Esophagus mucosa (tissue), 1 donor: ENCODE results near the gene ATP4B. TPM values are rescaled to one million over a fixed set of nuclear protein-coding genes. Genes with fewer than 3 reads are reported as not detected.

Source experiments
- ATAC-seq: fragments of 200-7000 bp; cut with Tn5 transposase; one replicate; pipeline ENCODE4 v1.9.1; 2020
- total RNA-seq: library from RNA; stranded (reverse); gene quantifications from one replicate; pipeline ENCODE4 v1.2.4, GENCODE V29; 2023
- donor health status: DM: yes; HTN: yes; CAD: no.

The ATP4B gene
- total RNA-seq, 1 donor from 2014 or later, result not detected

GRCh38 chr13:113605866-113606438, 52.0 kb downstream of the ATP4B start:
- ATAC-seq, result no peak

GRCh38 chr13:113605461-113605860, 52.5 kb downstream of the ATP4B start:
- no peak for ATAC-seq

DNA sequence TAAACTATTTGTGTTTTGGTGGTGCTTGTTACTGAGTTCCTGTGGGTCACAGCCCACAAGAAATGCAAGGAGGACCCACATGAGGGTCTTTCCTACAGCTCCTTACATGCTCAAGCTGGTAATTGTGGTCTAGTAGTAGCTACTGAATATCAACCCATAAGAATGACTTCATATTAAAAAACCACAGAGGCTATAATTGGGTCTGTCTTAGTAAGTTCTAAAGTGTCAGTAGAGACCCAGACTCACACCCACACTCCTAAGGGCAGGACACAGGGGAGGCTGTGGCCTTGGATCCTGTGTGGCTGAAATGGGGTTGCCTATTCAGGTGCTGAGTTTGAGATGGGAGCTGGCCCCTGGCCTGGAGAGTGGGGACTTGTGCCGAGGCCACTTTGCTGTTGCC, 53.8 kb downstream of the ATP4B start:
- ATAC-seq, result no peak

DNA sequence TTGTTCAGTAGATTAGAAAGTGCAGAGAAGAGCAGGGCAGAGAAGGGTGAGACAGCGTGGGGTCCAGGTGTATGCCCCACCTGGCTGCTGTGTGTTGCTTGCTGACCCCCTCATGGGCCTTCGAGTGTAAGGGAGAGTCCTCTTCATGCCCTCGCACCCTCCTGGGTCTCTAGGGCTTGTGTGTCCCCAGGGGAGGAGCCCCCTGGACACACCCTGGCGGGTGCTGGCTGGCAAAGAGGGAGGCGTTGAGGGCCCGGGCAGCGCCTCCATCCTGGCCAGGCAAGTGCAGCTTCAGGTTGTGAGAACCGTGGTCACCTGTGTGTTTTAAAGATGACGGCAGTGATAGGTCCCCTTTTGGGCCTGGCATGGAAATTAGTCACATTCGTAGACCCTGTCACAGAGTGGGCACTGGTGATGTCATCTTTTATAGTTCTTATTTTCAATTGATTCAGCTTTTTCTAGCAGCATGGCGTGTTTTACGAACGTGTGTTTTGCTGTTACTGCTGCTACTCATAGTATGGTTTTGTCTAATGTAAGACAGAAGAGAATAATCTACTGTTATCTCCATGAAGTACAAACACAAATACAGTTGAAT, 54.8 kb downstream of the ATP4B start:
- ATAC-seq, result no peak

- no peak for ATAC-seq
Observed at GRCh38 chr13:113602291-113602988, 55.6 kb downstream of the ATP4B start.

DNA sequence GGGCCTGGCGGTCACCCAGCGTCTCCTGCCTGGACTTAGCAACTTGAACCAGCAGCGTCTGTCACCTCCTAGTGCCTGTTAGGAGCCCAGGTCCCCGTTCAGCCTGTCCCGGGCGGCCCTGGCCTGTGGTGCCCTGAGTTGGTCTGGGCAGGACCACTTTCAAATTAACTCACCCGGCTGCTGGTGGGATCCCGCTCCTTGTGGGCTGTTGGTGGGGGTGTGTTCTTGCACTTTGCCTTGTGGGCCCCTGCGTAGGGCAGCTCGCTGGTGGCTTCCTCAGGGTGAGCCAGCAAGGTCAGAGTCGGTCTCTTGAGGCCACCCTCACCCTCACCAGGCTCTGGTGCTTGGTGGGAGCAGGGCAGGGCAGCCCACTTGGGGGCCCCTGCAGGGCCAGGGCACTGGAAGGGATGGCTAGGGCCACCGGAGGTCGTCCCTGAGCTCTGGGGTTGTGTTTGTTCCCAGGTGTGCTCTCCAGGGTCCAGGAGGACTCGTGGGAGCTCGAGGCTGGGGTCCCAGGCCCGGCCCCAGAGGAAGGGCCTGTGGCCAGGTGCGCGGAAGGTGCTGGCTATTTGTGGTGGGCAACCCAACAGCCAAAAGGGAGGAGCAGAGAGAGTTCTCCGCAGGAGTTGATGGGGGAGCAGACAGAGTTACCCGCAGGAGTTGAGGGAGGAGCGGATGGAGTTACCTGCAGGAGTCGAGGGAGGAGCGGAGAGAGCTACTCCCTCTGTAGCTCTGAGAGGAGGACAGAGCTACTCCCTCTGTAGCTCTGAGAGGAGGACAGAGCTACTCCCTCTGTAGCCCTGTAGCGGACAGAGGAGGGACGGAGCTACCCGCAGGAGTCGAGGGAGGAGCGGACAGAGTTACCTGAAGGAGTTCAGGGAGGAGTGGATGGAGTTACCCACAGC, 56.6 kb downstream of the ATP4B start:
- no peak for ATAC-seq

GRCh38 chr13:113599391-113599790, 58.6 kb downstream of the ATP4B start:
- no peak for ATAC-seq

Other genes starting within 250 kb of the ATP4B start
- gene ADPRHL1, start 204.7 kb downstream of the ATP4B start, total RNA-seq, result 2.5 TPM
- gene DCUN1D2, start 167.5 kb downstream of the ATP4B start, total RNA-seq, result 8.4 TPM
- gene TFDP1, start 73.4 kb downstream of the ATP4B start, total RNA-seq, result 82.2 TPM
- not detected for gene GRK1, start 9.0 kb upstream of the ATP4B start, total RNA-seq
- gene TMEM255B, start 101.0 kb upstream of the ATP4B start, total RNA-seq, result 1.8 TPM
- gene GAS6, start 205.9 kb upstream of the ATP4B start, total RNA-seq, result 34.8 TPM